GM18499 (cell line): ENCODE measurements around the gene CYFIP1.

Experiments used
- ATAC-seq: cut with Tn5 transposase; IDR thresholded peaks from one replicate; pipeline ENCODE4 v1.9.1; 2021; ENCODE audit warnings: moderate number of reproducible peaks; ENCODE audit not compliant: insufficient read depth, unreplicated experiment

CYFIP1 gene

DNA sequence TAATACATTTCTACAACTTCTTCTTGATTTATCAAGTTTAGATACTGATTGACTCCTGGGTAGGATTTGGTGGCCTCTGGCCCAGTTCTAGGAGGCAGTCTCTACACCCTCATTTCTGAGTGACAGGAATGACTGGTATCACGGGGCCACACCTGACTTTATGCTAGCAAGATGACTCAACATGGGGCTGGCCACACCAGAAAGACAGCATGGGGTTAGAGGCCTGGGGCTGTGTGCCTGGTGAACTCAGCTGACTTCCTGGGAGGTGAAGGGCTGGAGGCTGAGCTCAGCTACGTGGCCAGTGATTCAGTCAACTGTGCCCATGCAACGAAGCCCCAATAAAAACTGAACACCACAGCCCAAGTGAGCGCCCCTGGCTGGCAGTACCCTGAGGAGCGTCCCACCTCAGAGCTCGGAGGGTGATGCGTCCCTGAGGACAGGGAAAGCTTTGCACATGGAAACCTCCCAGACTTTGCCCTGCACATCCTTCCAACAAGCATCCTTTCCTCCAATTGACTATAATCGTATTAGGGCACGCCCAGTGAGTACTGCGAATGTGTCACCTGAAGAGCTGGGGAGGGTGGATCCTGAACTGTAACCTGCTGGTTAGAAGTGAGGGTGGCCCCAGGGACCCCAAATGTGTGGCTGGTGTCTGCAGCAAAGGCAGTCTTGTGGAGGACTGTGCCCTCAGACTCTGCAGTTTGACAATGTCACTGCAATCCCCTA is 84.5 kb downstream of the CYFIP1 start:
- ATAC-seq, result peak; percentile 80

DNA sequence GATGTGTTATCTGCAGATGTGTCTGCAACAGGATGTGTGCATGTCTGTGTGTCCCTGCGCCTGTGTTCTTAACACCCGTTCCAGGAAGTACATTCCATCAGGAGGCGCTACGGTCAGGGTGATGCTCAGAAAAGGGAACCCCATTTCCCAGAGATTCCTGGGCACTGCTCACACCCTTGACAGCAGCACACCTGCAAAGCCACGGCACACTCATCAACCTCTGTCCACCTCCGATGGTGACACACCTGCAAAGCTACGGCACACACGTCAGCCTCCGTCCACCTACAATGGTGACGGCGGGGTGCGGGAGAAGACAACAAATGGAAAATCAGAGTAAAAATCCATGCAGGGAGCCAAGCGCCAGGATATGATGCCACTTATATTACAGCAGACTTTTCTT is 86.3 kb downstream of the CYFIP1 start:
- ATAC-seq, result no peak

DNA sequence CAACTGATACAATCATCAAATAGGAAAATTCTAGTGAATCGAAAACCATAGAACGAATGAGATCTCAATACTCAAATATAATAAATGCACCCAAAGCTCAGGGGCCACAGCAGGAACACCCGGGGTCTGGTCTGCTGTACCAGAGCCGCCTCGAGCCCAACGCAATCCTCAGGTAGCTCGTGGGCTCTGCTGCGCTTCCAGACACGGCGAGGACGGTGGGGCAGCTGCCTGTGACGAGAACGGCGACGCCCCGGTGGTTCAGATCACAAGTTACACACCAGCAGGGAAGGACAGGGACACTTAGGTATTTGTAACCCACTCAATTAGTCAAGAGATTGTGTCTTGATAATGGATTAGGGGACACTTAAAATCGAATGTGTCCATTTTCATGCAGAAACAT is 87.1 kb downstream of the CYFIP1 start:
- ATAC-seq, result no peak

DNA sequence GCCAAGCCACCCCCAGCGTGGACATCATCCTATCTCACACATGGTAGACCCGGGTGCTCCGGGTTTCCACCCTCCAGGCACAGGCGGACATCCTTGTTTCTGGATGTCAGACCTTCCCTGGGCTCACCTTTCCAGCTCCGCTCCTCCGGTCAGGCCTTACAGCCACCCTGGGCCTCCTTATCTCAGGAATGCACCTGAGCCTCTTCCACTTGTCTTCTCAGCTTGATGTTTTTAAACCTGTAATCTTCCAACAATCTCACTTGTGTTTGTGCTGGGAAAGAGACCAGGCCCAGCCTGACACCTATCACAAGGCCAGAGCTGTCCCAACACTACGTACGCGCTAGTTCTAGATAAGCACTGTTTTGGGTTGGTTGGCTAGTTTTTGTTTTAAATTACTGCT is 87.8 kb downstream of the CYFIP1 start:
- no peak for ATAC-seq

DNA sequence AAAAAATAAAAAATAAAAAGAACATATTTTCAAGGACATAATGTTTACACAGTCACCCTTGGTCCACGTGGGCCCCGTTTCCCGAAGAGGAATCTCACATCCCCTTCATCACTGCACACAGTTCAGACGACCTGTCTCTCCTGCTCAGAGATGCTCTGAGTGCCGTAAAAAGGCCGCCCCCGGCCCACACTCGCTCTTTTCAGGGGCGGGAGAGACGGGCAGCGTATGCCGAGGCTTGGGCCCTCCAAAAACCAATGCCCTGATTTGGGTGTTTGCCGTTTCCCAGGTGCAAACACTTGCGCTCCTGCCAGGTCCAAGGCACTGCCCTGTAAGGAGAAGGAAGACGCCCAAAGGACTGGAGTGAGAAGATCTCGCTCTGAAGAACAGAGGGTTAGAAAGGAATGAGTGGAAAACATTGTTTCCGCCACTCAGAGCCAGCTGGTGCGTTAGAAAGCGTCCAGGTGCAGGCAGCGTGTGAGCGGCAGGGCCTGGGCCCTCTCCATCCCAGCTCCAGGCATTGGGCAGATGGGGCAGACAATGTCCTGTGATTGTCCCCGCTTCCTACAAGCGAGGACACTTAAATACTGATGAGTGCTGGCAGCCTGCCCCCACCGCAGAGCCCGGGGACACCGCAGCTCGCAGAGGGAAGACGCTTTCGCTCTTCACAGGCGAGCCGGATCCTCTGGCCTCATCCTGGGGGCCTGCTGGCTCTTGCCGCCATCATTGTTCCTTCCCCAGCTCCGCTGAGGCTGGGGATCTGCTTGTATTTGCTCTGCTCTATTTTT is 88.5 kb downstream of the CYFIP1 start:
- ATAC-seq, result no peak

DNA sequence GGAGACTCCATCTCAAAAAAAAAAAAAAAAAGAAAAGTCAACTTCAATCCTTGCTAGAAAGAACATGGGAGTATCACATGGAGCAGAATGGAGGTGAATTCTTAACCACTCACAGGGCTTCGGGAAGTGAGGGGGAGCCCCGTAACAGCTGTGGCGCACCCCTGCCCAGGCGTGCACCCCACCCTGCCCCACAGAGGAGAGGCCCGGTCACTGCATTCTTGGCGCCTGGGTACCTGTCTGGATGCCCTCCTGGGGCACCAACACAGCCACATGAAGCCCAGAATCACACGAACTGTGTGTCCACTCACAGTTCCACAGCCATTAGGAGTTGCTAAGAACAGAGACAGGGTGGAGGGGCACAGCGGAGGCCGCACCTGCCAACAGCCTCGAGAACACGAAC is 89.9 kb downstream of the CYFIP1 start:
- no peak for ATAC-seq

DNA sequence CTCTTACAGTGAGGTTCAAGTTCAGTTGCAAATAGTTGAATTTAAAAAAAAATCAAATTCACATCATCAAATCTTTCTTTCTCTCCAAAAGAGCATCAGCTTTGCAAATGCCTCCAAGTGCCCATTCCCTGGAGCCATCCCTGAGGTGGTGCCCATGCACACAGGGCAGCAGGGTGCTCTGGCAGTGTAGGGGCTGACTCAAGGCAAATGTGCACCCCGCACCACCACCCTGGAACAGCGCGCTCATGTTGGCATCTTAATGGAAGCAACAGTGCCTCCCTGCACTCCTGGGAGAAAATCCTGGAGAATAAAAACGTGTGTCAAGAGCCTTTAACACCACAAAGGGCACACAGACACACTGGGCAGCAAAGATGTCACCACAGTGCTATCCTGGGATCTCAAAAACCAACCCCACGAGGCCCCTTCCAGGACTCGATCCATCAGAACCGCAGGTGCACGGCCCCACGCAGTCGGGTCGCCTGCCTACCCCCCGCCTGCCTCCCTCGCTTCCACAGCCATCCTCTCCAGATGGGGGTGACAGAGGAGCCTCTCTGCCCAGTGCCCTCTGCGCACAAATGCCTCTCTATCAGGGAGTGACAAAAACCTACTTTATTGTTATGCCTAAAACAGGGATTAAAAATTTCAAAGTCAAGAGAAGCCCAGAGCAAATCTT is 90.9 kb downstream of the CYFIP1 start:
- no peak for ATAC-seq

DNA sequence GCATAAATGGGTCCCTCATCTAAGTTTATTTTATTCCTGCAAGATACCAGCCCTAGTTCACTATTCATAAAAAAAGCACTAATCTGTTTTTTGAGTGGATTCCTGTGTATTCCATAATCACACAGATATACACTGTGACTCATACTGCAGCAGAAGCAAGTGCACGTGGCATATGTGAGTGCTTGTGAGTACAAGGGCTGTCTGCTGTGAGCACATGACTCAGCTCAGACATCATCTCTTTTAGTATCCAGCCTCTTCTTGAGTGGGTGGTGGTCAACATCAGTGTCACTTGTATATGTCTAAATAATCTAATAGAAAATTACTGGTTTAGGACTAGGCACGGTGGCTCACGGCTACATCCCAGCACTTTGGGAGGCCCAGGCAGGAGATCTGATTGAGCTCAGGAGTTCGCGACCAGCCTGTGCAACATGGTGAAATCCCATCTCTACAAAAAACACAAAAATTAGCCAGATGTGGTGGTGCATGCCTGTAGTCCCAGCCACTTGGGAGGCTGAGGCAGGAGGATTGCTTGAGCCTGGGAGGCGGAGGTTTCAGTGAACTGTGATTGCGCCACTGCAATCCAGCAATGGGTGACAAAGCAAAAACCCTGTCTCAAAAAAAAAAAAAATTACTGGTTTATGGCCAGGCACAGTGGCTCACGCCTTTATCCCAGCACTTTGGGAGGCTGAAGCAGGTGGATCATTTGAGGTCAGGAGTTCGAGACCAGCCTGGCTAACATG is 91.9 kb downstream of the CYFIP1 start:
- no peak for ATAC-seq

DNA sequence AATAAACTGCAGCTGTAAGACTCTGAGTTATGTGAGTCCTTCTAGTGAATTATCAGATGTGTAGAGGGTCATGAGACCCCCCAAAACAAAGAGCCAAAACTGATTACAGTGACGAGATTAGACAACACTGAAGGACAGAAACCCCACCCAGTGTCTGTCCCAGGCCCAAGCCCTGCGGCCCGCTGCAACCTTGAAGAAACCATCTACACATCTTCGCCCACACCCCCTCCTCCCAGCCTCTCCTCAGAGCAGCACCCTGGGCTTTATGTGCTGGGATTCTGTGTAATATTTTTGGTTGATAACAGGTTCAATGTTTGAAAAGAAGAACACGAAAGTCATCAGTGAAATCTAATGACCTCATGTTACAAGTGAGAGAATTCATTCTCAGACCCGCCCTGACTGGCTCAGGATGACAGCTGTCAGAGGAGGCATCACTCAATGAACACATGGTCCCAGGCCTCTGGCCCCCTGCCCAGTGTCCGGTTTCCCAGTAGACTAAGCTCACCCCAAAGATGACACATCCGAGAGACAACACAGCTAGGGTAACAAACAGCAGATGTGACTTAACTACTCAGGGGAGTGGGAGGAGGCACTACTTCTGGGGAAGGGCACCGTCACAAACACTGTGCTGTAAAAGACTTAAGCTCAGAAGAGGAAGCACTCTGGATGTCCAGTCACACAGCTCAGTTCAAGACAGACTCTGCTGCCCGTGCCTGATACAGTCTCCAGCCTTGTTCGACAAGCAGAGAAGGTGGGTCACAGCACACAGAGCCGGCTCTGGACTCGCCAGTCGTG is 92.8 kb downstream of the CYFIP1 start:
- no peak for ATAC-seq

DNA sequence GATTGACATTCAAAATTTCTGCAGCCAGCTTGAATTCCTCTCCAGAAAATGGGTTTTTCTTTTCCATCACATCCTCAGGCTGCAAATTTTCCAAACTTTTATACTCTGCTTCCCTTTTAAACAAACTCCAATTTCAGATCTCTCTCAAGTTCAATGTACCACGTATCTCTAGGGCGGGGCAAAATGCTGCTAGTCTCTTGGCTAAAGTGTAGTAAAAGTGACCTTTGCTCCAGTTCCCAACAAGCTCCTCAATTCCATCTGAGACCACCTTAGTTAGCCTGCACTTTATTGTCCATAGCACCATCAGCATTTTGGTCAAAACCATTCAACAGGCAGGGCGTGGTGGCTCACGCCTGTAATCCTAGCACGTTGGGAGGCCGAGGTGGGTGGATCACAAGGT is 95.0 kb downstream of the CYFIP1 start:
- no peak for ATAC-seq

DNA sequence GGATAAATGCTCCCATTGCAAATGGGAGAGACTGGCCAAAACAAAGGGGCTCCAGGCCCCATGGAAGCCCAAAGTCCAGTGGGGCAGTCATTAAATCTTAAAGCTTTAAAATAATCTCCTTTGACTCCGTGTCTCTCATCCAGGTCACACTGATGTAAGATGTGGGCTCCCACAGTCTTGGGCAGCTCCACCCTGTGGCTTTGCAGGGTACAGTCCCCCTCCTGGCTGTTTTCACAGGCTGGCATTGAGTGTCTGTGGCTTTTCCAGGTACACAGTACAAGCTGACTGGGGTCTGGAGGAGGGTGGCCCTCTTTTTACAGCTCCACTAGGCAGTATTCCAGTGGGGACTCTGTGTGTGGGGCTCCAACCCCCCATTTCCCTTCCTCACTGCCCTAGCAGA is 95.8 kb downstream of the CYFIP1 start:
- ATAC-seq, result no peak

DNA sequence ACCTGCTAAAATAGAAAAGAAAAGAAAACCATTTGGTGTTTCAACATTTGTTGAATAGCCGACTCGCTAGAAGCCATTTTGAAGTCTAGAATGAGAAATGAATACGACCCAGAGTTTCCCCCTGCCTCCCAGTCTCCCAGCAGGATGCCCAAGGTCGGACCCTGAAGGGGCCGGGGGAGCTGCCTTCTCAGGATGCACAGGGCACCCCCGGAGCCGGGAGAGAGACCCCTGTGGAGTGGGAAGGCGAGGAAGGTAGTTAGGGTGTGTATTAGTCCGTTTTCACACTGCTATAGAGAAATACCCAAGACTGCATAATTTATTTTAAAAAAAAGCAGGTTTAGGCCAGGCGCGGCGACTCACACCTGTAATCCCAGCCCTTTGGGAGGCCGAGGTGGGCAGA is 97.0 kb downstream of the CYFIP1 start:
- ATAC-seq, result no peak

DNA sequence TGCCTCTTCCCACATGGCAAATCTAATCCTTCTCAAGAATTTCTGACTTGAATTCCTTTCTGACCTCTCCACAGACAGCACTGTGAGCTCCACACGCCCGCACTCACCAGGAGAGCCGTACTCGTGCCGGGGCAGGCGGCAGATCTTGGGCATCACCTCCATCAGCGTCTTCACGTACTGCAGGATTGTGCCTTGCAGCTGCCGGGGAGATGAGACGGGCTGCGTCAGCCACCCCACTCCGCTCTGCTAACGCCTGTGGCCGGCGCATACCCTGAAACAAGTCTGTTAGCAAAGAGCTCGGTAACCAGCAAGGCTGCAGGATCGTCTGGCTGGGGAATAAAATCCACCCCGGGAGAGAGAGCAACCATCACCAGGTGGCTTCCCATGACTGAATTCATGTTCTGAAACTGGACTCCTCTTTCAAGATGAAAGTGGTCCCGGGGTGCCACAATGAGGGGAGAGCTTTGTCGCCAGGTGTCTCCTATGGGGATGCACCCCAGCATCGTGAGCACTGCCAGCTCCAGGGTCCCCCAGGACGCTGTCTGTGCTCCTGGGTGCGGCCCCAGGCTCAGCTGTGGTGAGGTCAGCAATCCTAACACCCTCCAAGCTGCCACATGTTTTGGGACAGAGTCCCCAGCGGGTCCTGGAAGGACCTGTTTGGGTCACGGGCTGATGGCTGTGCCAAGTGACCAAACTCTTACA is 98.3 kb downstream of the CYFIP1 start:
- ATAC-seq, result no peak

DNA sequence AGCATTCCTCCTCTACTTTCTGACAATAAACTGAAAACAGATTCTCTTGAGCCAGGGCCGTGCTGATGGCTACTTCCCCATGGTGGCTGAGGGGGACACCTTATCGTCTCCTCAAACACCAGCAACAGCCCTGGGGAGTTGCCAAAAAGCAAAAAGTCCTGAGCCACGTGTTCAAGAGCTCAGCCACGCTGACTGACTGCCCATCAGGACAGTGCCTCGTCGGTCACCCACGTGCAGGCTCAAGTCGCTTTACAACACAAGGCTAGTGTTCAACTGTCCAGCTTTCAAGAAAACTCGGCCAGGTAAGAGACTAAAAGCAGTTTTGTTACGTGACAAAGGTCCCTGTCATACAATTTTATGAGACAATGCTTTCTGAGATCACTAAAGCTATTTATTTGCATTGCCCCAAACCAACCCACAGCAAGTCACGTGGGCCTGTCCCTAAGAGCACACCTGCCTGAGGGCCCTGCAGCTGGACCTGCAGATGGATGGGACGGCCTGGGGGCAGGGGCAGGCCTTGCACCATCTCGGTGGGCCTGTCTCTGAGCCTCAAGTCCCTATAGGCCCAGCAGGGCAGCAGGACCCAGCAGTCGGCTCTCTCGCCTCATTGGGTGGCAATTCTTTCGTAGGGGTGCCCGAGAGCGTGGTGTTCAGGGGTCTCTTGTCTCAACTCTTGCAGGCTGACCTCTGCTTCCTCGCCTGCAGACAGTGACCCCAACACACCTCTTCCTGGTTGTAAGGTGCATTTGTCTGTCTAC is 99.0 kb downstream of the CYFIP1 start:
- ATAC-seq, result no peak

DNA sequence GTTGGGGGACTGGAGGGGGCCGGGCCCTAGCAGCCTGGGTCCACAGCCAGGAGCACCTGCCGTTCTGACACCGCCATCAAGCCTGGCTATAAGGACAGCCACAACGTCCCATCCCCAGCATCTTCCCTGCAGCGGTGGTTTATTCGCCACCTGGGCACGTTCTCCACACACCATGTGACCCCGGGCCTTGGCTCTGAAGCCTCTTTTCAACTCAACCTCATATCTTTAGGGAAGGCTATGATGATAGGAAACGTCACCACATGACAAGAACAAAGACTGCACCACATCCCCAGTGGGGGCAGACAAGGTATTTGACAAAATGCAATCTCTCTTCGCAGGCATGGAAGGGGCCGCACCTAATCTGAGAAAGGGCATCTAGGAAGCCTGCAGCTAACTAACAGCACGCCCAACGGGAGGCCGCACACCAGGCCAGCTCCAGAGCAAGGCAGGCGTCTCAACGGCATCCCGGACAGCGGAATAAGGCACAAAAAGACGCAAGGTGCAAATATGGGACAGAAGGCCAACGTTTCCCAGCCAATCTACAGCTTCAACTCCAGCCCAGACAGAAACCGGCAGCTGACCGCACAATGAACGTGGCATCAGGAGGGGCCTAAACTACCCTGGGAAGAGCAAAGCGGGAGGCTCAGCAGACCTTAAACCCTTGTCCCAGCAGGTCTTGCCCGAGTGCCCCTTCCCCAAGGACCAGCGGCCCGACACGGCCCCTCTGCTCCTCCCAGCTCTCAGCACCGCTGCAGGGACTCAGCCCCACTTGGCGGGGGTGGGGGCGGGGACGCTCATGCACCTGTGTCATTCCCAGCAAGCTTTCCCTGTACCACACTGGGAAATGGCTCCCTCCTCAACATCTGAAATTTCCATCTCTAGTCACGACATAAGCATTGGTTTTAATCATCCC is 99.8 kb downstream of the CYFIP1 start:
- ATAC-seq, result no peak

DNA sequence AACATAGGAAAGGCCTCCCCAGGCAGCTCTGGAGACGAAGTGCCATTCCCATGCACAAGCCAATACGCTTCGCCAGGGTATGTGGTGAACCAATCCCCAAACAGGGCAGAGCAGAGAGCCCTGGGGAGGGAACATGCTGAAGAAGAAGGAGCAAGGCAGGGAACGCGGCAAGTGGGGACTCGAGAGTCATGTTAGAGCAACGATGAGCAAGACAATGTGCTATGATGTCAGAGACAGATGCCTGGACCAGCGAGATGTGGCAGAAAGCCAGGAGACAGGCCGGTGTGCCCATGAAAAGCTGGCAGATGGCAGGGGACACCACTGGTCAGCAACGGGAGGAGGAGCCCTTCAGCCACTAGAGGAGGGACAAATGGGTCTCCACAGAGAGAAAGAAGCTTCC is 102.1 kb downstream of the CYFIP1 start:
- ATAC-seq, result no peak

DNA sequence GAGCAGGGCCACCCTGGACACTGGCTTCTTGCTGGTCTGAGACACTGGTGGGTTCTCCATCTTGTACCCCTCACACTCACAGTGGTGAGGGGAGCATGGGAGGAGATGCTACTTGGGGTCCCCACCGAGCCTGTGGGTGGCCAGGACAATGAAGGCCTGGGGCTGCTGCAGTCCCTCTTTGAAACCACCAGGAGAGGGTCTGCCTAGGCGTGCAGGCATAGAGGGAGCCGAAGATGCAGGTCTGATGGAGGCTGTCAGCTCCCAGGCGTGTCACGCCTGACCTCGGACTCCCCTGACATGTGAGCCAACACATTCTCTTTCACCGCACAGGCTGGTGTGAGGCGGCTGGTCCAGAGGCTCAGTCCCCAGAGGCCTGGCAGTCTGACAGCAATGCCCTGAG is 102.6 kb downstream of the CYFIP1 start:
- ATAC-seq, result no peak

DNA sequence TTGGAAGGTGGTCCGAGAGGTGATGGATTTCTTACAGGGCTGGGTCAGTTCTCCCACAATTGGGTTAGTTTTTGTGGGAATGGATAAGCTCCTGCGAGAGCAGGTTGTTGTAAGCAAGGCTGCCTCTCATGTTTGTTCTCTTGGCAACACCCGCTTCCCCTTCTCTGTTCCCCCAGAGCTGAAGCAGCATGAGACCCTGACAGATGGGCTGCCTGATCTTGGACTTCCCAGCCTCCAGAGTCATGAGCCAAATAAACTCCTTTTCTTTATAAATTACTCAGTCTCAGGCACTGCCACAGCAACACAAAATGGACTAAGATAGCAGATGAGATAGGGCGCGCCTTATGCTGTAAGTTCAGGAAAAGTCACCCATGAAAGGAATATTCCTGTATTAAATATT is 103.1 kb downstream of the CYFIP1 start:
- ATAC-seq, result no peak
